ENCODE results near the gene METTL4.

The METTL4 gene

GRCh38 chr18:2617401-2617998 lies 46.2 kb upstream of the METTL4 start:
- TF ChIP-seq ZNF70 (CRISPR knock-in tag; IDR thresholded peaks at IDR 0.05), result no peak
- no peak for TF ChIP-seq TCF4 (CRISPR knock-in tag; IDR thresholded peaks at IDR 0.05; ENCODE audit: borderline replicate concordance)
- no peak for TF ChIP-seq PPARA (CRISPR knock-in tag; IDR thresholded peaks at IDR 0.05; ENCODE audit: borderline replicate concordance)
- TF ChIP-seq TSHZ2 (CRISPR knock-in tag; IDR thresholded peaks at IDR 0.05), result no peak
- TF ChIP-seq OSR1 (CRISPR knock-in tag; IDR thresholded peaks at IDR 0.05), result no peak
- no peak for TF ChIP-seq ARNTL (CRISPR knock-in tag; IDR thresholded peaks at IDR 0.05; ENCODE audit: borderline replicate concordance, low read depth)
- TF ChIP-seq ZFP30 (CRISPR knock-in tag; IDR thresholded peaks at IDR 0.05), result no peak
- TF ChIP-seq SNAI2 (CRISPR knock-in tag; IDR thresholded peaks at IDR 0.05), result no peak
- no peak for TF ChIP-seq PATZ1 (CRISPR knock-in tag; IDR thresholded peaks at IDR 0.05; ENCODE audit: borderline replicate concordance)
- TF ChIP-seq ZNF565 (CRISPR knock-in tag; conservative IDR thresholded peaks at IDR 0.05; ENCODE audit: low read depth), result no peak
- TF ChIP-seq ISL1 (CRISPR knock-in tag; IDR thresholded peaks at IDR 0.05), result no peak
- TF ChIP-seq RARB (CRISPR knock-in tag; IDR thresholded peaks at IDR 0.05), result no peak
- TF ChIP-seq ZNF8 (CRISPR knock-in tag; IDR thresholded peaks at IDR 0.05), result no peak
- TF ChIP-seq ESRRG (CRISPR knock-in tag; IDR thresholded peaks at IDR 0.05), result no peak
- TF ChIP-seq CREB5 (CRISPR knock-in tag; IDR thresholded peaks at IDR 0.05; ENCODE audit: low read depth), result no peak
- TF ChIP-seq CSRNP3 (CRISPR knock-in tag; IDR thresholded peaks at IDR 0.05), result no peak
- no peak for TF ChIP-seq BACH2 (CRISPR knock-in tag; IDR thresholded peaks at IDR 0.05; ENCODE audit: borderline replicate concordance)
- no peak for TF ChIP-seq GLIS3 (CRISPR knock-in tag; IDR thresholded peaks at IDR 0.05)
- no peak for ATAC-seq

- TF ChIP-seq ZNF565 (CRISPR knock-in tag; conservative IDR thresholded peaks at IDR 0.05; ENCODE audit: low read depth) (no peak), ESRRG (CRISPR knock-in tag; IDR thresholded peaks at IDR 0.05) (no peak), OSR1 (CRISPR knock-in tag; IDR thresholded peaks at IDR 0.05) (no peak), TOX (CRISPR knock-in tag; IDR thresholded peaks at IDR 0.05; ENCODE audit: borderline replicate concordance) (no peak), SNAI2 (CRISPR knock-in tag; IDR thresholded peaks at IDR 0.05) (no peak), RARB (CRISPR knock-in tag; IDR thresholded peaks at IDR 0.05) (no peak), PATZ1 (CRISPR knock-in tag; IDR thresholded peaks at IDR 0.05; ENCODE audit: borderline replicate concordance) (no peak), TSHZ2 (CRISPR knock-in tag; IDR thresholded peaks at IDR 0.05) (no peak), CSRNP3 (CRISPR knock-in tag; IDR thresholded peaks at IDR 0.05) (no peak), ZFP30 (CRISPR knock-in tag; IDR thresholded peaks at IDR 0.05) (no peak), CSDC2 (CRISPR knock-in tag; IDR thresholded peaks at IDR 0.05) (no peak), ZNF70 (CRISPR knock-in tag; IDR thresholded peaks at IDR 0.05) (no peak), BACH2 (CRISPR knock-in tag; IDR thresholded peaks at IDR 0.05; ENCODE audit: borderline replicate concordance) (no peak), CREB5 (CRISPR knock-in tag; IDR thresholded peaks at IDR 0.05; ENCODE audit: low read depth) (no peak), ARNTL (CRISPR knock-in tag; IDR thresholded peaks at IDR 0.05; ENCODE audit: borderline replicate concordance, low read depth) (no peak), PPARA (CRISPR knock-in tag; IDR thresholded peaks at IDR 0.05; ENCODE audit: borderline replicate concordance) (no peak), ZC3H10 (CRISPR knock-in tag; IDR thresholded peaks at IDR 0.05) (no peak)
- no peak for ATAC-seq
These were observed 41.7 kb upstream of the METTL4 start for GRCh38 chr18:2612996-2613395.
